ENCODE measurements around the gene GFRA1.

DNA sequence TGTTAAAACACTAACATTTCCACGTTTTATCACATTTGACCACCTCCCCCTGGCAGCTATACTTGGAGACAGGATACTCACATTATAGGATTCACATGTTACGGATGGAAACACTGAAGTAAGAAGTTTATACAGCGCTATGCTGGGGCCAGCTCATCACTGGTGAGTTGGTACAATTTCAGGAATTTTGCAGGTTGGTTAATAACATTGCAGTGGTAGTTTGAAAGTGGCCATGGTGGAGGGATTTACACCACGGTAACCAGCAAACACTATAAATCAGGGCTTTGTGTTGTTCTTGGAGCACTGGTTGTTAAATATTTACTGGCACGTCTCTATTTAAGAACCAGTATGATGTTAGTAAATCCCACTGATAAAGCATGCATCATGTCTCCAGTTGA, 174.0 kb downstream of the GFRA1 start:
- TF ChIP-seq, protein P1, sequence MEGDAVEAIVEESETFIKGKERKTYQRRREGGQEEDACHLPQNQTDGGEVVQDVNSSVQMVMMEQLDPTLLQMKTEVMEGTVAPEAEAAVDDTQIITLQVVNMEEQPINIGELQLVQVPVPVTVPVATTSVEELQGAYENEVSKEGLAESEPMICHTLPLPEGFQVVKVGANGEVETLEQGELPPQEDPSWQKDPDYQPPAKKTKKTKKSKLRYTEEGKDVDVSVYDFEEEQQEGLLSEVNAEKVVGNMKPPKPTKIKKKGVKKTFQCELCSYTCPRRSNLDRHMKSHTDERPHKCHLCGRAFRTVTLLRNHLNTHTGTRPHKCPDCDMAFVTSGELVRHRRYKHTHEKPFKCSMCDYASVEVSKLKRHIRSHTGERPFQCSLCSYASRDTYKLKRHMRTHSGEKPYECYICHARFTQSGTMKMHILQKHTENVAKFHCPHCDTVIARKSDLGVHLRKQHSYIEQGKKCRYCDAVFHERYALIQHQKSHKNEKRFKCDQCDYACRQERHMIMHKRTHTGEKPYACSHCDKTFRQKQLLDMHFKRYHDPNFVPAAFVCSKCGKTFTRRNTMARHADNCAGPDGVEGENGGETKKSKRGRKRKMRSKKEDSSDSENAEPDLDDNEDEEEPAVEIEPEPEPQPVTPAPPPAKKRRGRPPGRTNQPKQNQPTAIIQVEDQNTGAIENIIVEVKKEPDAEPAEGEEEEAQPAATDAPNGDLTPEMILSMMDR (IDR thresholded peaks at IDR 0.05), result no peak
- TF ChIP-seq POLR2A (IDR thresholded peaks at IDR 0.05), result no peak

All from Peyer's patch (tissue), 4 donors.